A673 (cell line): ENCODE measurements around the gene MRPS23.

ENCODE experiments used
- EZH2 ChIP-seq: fragments of 200-600 bp; sonication (generic); IDR thresholded peaks from 2 replicates; pipeline ENCODE4 v1.6.1; 2017; ENCODE audit warnings: borderline replicate concordance, low read depth, mild to moderate bottlenecking, mixed read lengths, antibody characterized with exemption, low read length; ENCODE audit not compliant: poor library complexity, severe bottlenecking
- TF ChIP-seq, protein P1 (sequence below): fragments of 300-800, 200-600 bp; sonication (generic); conservative IDR thresholded peaks from 2 replicates; pipeline ENCODE4 v1.5.1; 2017; ENCODE audit warnings: low read depth, mild to moderate bottlenecking, antibody characterized with exemption, low read length, moderate library complexity, mixed read lengths

DNA sequence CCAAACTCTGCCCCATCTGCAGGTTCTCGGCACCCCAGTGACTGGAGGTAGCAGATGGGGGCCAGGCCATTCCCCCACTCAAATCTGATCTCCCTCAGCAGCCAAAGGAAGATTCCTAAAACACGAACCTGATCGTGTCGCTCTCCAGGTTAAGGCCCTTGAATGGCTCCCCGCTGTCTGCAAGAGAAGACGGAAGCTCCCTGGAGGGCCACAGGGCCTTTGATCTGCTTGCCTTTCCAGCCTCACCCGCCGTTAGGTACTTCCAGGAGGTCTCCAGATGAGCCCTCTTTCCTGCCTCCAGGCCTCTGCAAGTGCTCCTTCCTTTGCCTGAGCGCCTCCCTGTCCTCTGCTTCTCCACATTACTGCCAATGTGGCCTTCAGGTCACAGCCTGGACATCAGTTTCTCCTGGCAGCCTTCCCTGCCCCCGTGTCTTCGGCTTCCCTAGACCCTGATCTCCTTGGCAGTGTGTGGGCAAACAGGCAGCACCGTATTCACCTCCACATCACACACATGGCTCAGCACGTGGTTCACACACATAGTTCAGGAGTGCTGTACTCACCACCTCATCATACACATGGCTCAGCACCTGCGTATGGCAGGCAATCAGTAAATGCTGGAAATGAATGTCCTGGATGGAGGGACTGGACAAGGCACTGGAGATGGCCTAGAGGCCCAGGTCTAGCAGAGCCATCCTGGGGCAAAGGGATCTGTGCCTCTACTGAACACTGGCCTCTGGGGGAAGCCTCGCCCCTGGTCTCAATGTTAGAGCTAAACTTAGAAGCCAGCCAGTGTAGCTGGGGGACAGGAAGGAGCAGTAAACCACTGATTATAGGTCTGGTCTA, 26.4 kb upstream of the MRPS23 start:
- TF ChIP-seq, protein P1, sequence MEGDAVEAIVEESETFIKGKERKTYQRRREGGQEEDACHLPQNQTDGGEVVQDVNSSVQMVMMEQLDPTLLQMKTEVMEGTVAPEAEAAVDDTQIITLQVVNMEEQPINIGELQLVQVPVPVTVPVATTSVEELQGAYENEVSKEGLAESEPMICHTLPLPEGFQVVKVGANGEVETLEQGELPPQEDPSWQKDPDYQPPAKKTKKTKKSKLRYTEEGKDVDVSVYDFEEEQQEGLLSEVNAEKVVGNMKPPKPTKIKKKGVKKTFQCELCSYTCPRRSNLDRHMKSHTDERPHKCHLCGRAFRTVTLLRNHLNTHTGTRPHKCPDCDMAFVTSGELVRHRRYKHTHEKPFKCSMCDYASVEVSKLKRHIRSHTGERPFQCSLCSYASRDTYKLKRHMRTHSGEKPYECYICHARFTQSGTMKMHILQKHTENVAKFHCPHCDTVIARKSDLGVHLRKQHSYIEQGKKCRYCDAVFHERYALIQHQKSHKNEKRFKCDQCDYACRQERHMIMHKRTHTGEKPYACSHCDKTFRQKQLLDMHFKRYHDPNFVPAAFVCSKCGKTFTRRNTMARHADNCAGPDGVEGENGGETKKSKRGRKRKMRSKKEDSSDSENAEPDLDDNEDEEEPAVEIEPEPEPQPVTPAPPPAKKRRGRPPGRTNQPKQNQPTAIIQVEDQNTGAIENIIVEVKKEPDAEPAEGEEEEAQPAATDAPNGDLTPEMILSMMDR, result no peak
- no peak for TF ChIP-seq EZH2
